A549 (cell line): ENCODE results near the gene SLC26A6. TPM values are rescaled to one million over a fixed set of nuclear protein-coding genes. Genes with fewer than 3 reads are reported as not detected.

Experiments
- ATAC-seq, 2 experiments: fragments of 200-7000 bp in 1 of 2; fragments of >200 bp in 1 of 2; cut with Nextera tagmentation in 1 of 2; cut with Tn5 transposase in 1 of 2; 3 replicates each; pipeline versions ENCODE4 v1.8.0 to v1.9.1; 2018 to 2020; ENCODE audit warnings: mild to moderate bottlenecking in 1 of 2, moderate library complexity in 1 of 2
- CTCF ChIA-PET: fragments of 300-600 bp; sonication (Branson Sonifier 250); formaldehyde crosslinking; extraction: SDS; loops from one replicate; lab custom pipeline; 2021; ENCODE audit warnings: antibody characterized with exemption, inconsistent platforms; lab: Yijun Ruan, JAX
- POLR2A ChIA-PET: fragments of 350-600 bp; formaldehyde crosslinking; extraction: SDS; loops from one replicate; lab custom pipeline; 2021; ENCODE audit warnings: antibody characterized with exemption, inconsistent platforms; lab: Yijun Ruan, JAX
- DNase-seq, 2 experiments: peaks; one replicate each; pipeline versions ENCODE4 v3.0.0 to v3.0.0-alpha.2; 2011 to 2016; ENCODE audit warnings: low read depth in 1 of 2, low spot score in 1 of 2
- FAIRE-seq: peaks from 2 replicates; lab custom pipeline; 2011; peaks lifted over from hg19 to GRCh38; lab: Jason Lieb, UNC
- H3K27ac ChIP-seq, 2 experiments: fragments of >200 bp; sonication (Bioruptor Twin); formaldehyde crosslinking; 3 replicates each; pipeline ENCODE4 v1.5.1; 2016 to 2017
- H3K4me1 ChIP-seq: fragments of >200 bp; sonication (Bioruptor Twin); formaldehyde crosslinking; 3 replicates; pipeline ENCODE4 v1.6.1; 2016
- H3K4me2 ChIP-seq: fragments of >200 bp; sonication (Bioruptor Twin); formaldehyde crosslinking; 3 replicates; pipeline ENCODE4 v1.6.1; 2016
- H3K4me3 ChIP-seq: fragments of >200 bp; sonication (Bioruptor Twin); formaldehyde crosslinking; 3 replicates; pipeline ENCODE4 v1.5.1; 2016
- H3K9me3 ChIP-seq: fragments of >200 bp; sonication (Bioruptor Twin); formaldehyde crosslinking; 3 replicates; pipeline ENCODE4 v1.6.1; 2016
- BHLHE40 ChIP-seq: IDR thresholded peaks from 2 replicates; pipeline ENCODE4 v1.6.1; 2012; ENCODE audit warnings: low read depth, low read length, inconsistent platforms
- CBX8 ChIP-seq: fragments of 200-600 bp; sonication (generic); IDR thresholded peaks from 2 replicates; pipeline ENCODE4 v1.6.1; 2016
- CEBPB ChIP-seq, 2 experiments: fragments of >200 bp in 1 of 2; sonication (Bioruptor Twin) in 1 of 2; formaldehyde crosslinking in 1 of 2; IDR thresholded peaks; 2 replicates each; pipeline ENCODE4 v1.6.1; 2012 to 2016
- EHF ChIP-seq: fragments of 250-450 bp; sonication (Bioruptor Pico); IDR thresholded peaks from 2 replicates; pipeline ENCODE4 v1.5.0; 2020; ENCODE audit warnings: mild to moderate bottlenecking
- EP300 ChIP-seq, 2 experiments: fragments of >200 bp; sonication (Bioruptor Twin); formaldehyde crosslinking; IDR thresholded peaks; 2 replicates in 1 of 2; 3 replicates in 1 of 2; pipeline ENCODE4 v1.6.1; 2016 to 2017
- FOSB ChIP-seq: fragments of 250-450 bp; sonication (Bioruptor Pico); IDR thresholded peaks from 2 replicates; pipeline ENCODE4 v1.5.0; 2020; ENCODE audit warnings: mild to moderate bottlenecking, moderate library complexity
- FOSL2 ChIP-seq, 2 experiments: fragments of 450-650 bp in 1 of 2; fragments of >200 bp in 1 of 2; sonication (Bioruptor Twin) in 1 of 2; formaldehyde crosslinking; IDR thresholded peaks; 2 replicates each; pipeline versions ENCODE4 v1.5.0 to v1.6.1; 2016 to 2020; ENCODE audit warnings: mild to moderate bottlenecking in 1 of 2, moderate library complexity in 1 of 2
- FOXS1 ChIP-seq: fragments of 250-450 bp; sonication (Bioruptor Pico); IDR thresholded peaks from 2 replicates; pipeline ENCODE4 v1.5.0; 2020; ENCODE audit warnings: mild to moderate bottlenecking, moderate library complexity
- HDAC2 ChIP-seq: fragments of 200-600 bp; sonication (generic); IDR thresholded peaks from 2 replicates; pipeline ENCODE4 v1.6.1; 2016
- HEYL ChIP-seq: fragments of 250-450 bp; sonication (Bioruptor Pico); IDR thresholded peaks from 2 replicates; pipeline ENCODE4 v1.8.0; 2021; ENCODE audit warnings: mild to moderate bottlenecking, moderate library complexity
- HOXA7 ChIP-seq: fragments of 250-450 bp; sonication (Bioruptor Pico); IDR thresholded peaks from 2 replicates; pipeline ENCODE4 v1.5.0; 2020; ENCODE audit warnings: mild to moderate bottlenecking, moderate library complexity
- HOXB13 ChIP-seq: fragments of 250-450 bp; sonication (Bioruptor Pico); IDR thresholded peaks from 2 replicates; pipeline ENCODE4 v1.5.0; 2020; ENCODE audit warnings: low read depth, mild to moderate bottlenecking, moderate library complexity
- KDM5A ChIP-seq: fragments of 200-600 bp; sonication (generic); IDR thresholded peaks from 2 replicates; pipeline ENCODE4 v1.6.1; 2016; ENCODE audit warnings: antibody characterized with exemption, mild to moderate bottlenecking
- MAFK ChIP-seq: fragments of 450-650 bp; IDR thresholded peaks from 2 replicates; pipeline ENCODE4 v1.6.1; 2014; ENCODE audit not compliant: partially characterized antibody
- MAZ ChIP-seq: fragments of 150-350 bp; IDR thresholded peaks from 2 replicates; pipeline ENCODE4 v1.6.1; 2014; ENCODE audit warnings: antibody characterized with exemption, low read depth, low read length, borderline replicate concordance
- NFE2L2 ChIP-seq: fragments of 150-350 bp; conservative IDR thresholded peaks from 2 replicates; pipeline ENCODE4 v1.6.1; 2014; ENCODE audit warnings: low read length
- NR3C1 ChIP-seq: fragments of >200 bp; sonication (Bioruptor Twin); formaldehyde crosslinking; IDR thresholded peaks from 3 replicates; pipeline ENCODE4 v1.6.1; 2017
- PHF8 ChIP-seq: fragments of 200-600 bp; sonication (generic); IDR thresholded peaks from 2 replicates; pipeline ENCODE4 v1.6.1; 2016; ENCODE audit warnings: low read depth, mild to moderate bottlenecking, antibody characterized with exemption, moderate library complexity, borderline replicate concordance
- POLR2A ChIP-seq: IDR thresholded peaks from 2 replicates; pipeline ENCODE4 v1.6.1; 2012; ENCODE audit warnings: mild to moderate bottlenecking, low read length
- RAD21 ChIP-seq, 2 experiments: fragments of >200 bp in 1 of 2; sonication (Bioruptor Twin) in 1 of 2; formaldehyde crosslinking in 1 of 2; IDR thresholded peaks in 1 of 2; conservative IDR thresholded peaks in 1 of 2; 2 replicates in 1 of 2; 3 replicates in 1 of 2; pipeline ENCODE4 v1.6.1; 2012 to 2018; ENCODE audit warnings: inconsistent platforms in 1 of 2
- RCOR1 ChIP-seq: fragments of 150-350 bp; IDR thresholded peaks from 2 replicates; pipeline ENCODE4 v1.6.1; 2014; ENCODE audit warnings: antibody characterized with exemption, low read length, low read depth
- RFX5 ChIP-seq: fragments of 450-650 bp; IDR thresholded peaks from 2 replicates; pipeline ENCODE4 v1.7.1; 2014; ENCODE audit warnings: antibody characterized with exemption, mild to moderate bottlenecking, moderate library complexity
- SMC3 ChIP-seq: fragments of >200 bp; sonication (Bioruptor Twin); formaldehyde crosslinking; IDR thresholded peaks from 3 replicates; pipeline ENCODE4 v1.6.1; 2018; ENCODE audit warnings: inconsistent platforms
- TFCP2L1 ChIP-seq: fragments of 250-450 bp; sonication (Bioruptor Pico); IDR thresholded peaks from 2 replicates; pipeline ENCODE4 v1.5.0; 2021; ENCODE audit warnings: mild to moderate bottlenecking
- TP53 ChIP-seq: fragments of 250-450 bp; sonication (Bioruptor Pico); IDR thresholded peaks from 2 replicates; pipeline ENCODE4 v1.5.0; 2021; ENCODE audit warnings: mild to moderate bottlenecking, moderate library complexity
- ZC3H11A ChIP-seq: fragments of 450-650 bp; IDR thresholded peaks from 2 replicates; pipeline ENCODE4 v1.6.1; 2014; ENCODE audit warnings: antibody characterized with exemption, mild to moderate bottlenecking
- ZNF302 ChIP-seq: fragments of 250-450 bp; sonication (Bioruptor Pico); IDR thresholded peaks from 2 replicates; pipeline ENCODE4 v1.9.0; 2021; ENCODE audit warnings: inconsistent platforms, mild to moderate bottlenecking, moderate library complexity
- WGBS: methylation state at CpG from one replicate; pipeline ENCODE4 v1.1.6; 2017; ENCODE audit errors: missing lambda C conversion rate; 5-methylcytosine and 5-hydroxymethylcytosine counted together
- polyA plus RNA-seq, 4 experiments: library from polyadenylated mRNA; depleted of rRNA in 3 of 4; stranded (reverse); fragments of >200 nt; fragmentation: RNase III in 1 of 4; extraction: RNeasy Plus Mini Kit Qiagen cat#74134 plus additional on column Dnase treatment in 1 of 4; gene quantifications; 2 replicates in 3 of 4; 3 replicates in 1 of 4; pipeline ENCODE4 v1.2.3, GENCODE V29; 2011 to 2017
- TF ChIP-seq, protein P1 (sequence below): IDR thresholded peaks from 2 replicates; pipeline ENCODE4 v1.6.1; 2012
- TF ChIP-seq, protein P2 (sequence below): IDR thresholded peaks from 2 replicates; pipeline ENCODE4 v1.6.1; 2012
- TF ChIP-seq, protein P3 (sequence below): fragments of 250-450 bp; sonication (Bioruptor Pico); IDR thresholded peaks from 2 replicates; pipeline ENCODE4 v1.5.0; 2021; ENCODE audit warnings: mild to moderate bottlenecking, moderate library complexity, borderline replicate concordance
- TF ChIP-seq, protein P4 (sequence below): fragments of 250-450 bp; sonication (Bioruptor Pico); IDR thresholded peaks from 2 replicates; pipeline ENCODE4 v1.5.0; 2020; ENCODE audit warnings: low read depth, mild to moderate bottlenecking, moderate library complexity

SLC26A6 gene
- polyA plus RNA-seq, 2 of the 4 experiments (the other 2 are of a cell fraction): 12.5 to 25.5 TPM

DNA sequence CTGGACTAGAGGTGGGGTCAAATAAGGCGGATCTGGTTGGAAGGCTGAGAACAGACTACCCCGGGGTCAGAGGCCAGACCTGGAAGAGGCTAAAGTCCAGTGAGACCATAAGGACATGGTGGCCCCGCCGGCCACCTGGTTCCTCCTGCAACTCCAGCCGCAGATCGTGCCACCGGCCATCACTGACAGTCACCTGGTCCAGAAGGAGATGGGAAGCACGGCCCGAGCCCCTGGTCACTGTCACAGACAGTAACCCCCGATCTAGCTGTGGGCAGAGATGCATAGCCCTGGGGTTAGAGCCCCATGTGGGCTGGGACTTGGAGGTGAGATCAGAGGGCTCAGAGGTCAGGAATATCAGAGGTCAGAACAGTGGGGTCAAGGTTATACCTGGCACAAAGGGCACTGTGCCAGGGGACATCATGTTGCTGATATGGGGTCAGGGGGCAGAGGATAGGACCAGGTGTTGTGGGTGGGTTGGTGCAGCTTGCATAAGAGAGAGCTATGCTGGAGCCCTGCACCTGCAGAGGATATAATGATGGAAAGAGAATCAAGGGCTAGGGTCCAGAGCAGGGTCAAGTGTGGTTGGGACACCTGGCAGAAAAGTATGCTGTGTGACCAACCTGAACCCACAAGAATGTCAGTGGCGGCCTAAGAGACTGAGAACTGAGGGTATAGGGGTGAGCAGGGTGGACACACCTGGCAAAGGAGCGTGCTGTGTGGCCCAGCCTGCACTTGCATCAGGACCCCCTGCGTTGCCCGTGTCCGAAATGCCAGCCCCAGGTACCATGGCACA, 17.9 kb upstream of the SLC26A6 start:
- DNase-seq: no peak
- WGBS: 91% methylated on average over 15 of the region's 15 CpGs
- ChIA-PET POLR2A (no interaction called here), CTCF (interaction anchor here (3.3 to 6.3 kb wide), 2 partner anchors 10 to 19 kb away, joined by 13 to 46 read pairs; partner anchors contain the start of genes CELSR3 and SLC26A6)
- no peak for FAIRE-seq
- TF ChIP-seq CBX8: no peak
- TF ChIP-seq HOXA7 (CRISPR knock-in tag): no peak
- TF ChIP-seq CEBPB (IDR thresholded peaks at IDR 0.05): no peak
- TF ChIP-seq SMC3: no peak
- TF ChIP-seq BHLHE40: no peak
- TF ChIP-seq HDAC2: no peak
- TF ChIP-seq, protein P1, sequence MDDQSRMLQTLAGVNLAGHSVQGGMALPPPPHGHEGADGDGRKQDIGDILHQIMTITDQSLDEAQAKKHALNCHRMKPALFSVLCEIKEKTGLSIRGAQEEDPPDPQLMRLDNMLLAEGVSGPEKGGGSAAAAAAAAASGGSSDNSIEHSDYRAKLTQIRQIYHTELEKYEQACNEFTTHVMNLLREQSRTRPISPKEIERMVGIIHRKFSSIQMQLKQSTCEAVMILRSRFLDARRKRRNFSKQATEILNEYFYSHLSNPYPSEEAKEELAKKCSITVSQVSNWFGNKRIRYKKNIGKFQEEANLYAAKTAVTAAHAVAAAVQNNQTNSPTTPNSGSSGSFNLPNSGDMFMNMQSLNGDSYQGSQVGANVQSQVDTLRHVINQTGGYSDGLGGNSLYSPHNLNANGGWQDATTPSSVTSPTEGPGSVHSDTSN: no peak
- no peak for TF ChIP-seq EHF (CRISPR knock-in tag)
- TF ChIP-seq EP300 (IDR thresholded peaks at IDR 0.05): no peak
- TF ChIP-seq RCOR1: no peak
- no peak for TF ChIP-seq FOXS1 (CRISPR knock-in tag)
- no peak for TF ChIP-seq FOSB (CRISPR knock-in tag)
- no peak for TF ChIP-seq MAFK
- TF ChIP-seq RAD21 (conservative IDR thresholded peaks at IDR 0.05 in 1 of 2, IDR thresholded peaks at IDR 0.05 in 1 of 2): no peak
- TF ChIP-seq, protein P2, sequence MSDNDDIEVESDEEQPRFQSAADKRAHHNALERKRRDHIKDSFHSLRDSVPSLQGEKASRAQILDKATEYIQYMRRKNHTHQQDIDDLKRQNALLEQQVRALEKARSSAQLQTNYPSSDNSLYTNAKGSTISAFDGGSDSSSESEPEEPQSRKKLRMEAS: no peak
- no peak for TF ChIP-seq POLR2A
- no peak for TF ChIP-seq KDM5A
- no peaks in the 10 kb centered on the region for H3K9me3 ChIP-seq
- H3K27ac ChIP-seq: no peak overlapping the region
- H3K4me1 ChIP-seq: peaks cover 9% of the 10 kb centered on the region; the same call in 1 of the 3 replicates
- no peak overlapping the region for H3K4me2 ChIP-seq
- no peak overlapping the region for H3K4me3 ChIP-seq
- no peak for ATAC-seq

DNA sequence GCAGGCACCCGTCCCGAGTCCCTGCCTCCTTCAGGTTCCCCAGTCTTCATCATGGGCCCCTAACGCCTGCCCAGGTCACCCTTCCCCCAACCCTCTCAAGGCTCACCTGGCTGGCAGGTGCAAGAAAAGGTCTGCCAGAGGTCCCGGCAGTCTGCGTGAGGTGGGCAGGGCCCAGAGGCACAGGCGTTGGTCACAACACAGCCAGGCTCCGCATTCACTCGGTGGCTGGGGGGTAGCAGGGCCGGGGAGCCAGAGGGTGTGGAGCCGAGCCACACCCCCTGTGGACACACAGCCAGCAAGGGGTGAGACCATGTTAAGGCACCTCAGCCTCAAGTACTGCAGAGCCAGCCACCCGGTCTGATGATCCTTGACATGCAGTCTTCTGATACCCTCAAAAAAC, 16.5 kb upstream of the SLC26A6 start:
- TF ChIP-seq HOXB13 (CRISPR knock-in tag) (no peak), MAZ (no peak), TP53 (CRISPR knock-in tag) (no peak), BHLHE40 (no peak), RFX5 (no peak), NR3C1 (no peak), EHF (CRISPR knock-in tag) (no peak), ZNF302 (CRISPR knock-in tag) (no peak), TFCP2L1 (no peak), RAD21 (conservative IDR thresholded peaks at IDR 0.05 in 1 of 2, IDR thresholded peaks at IDR 0.05 in 1 of 2) (no peak), HEYL (no peak), FOXS1 (CRISPR knock-in tag) (no peak)
- Histone ChIP-seq H3K4me3 (no peak overlapping the region), H3K4me2 (no peak overlapping the region), H3K27ac (no peak overlapping the region), H3K9me3 (no peaks in the 10 kb centered on the region), H3K4me1 (peaks cover 9% of the 10 kb centered on the region; the same call in 1 of the 3 replicates)
- DNase-seq (no peak), FAIRE-seq (no peak), ATAC-seq (no peak)
- ChIA-PET POLR2A (no interaction called here), CTCF (interaction anchor here (0.7 to 3.3 kb wide), 4 partner anchors 11 to 59 kb away, joined by 3 to 13 read pairs (median 3); partner anchors contain the start of genes CELSR3 and UQCRC1)
- WGBS: 80% methylated on average over 1 of the region's 11 CpGs

DNA sequence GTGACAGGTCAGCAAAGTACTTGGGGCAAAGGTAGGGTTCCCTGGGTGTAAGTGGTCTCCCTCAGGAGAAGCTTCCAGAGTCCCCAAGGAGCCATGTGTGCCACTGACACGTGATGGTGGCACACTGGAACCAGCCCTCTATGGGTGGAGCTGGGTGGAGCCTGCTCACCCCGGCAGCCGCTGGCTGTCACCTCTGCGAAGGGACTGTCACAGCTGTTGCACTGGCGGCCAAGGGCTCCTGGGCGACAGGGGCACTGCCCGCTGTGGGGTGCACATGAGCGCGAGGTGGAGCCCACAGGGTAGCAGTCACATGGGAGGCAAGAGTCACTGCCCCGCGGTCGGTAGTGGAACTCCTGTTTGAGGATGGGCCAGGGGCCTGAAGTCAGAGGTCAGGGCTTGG, 15.5 kb upstream of the SLC26A6 start:
- no peak for ATAC-seq
- no peak for FAIRE-seq
- no peaks in the 10 kb centered on the region for H3K9me3 ChIP-seq
- H3K4me2 ChIP-seq: no peak overlapping the region
- peaks cover 3% of the 10 kb centered on the region; the same call in 1 of the 3 replicates for H3K4me1 ChIP-seq
- ChIA-PET CTCF (interaction anchor here (0.7 kb wide), 1 partner anchor 14 kb away, joined by 3 read pairs; no protein-coding TSS in a partner anchor), POLR2A (no interaction called here)
- no peak for DNase-seq
- H3K27ac ChIP-seq: no peak overlapping the region
- no peak overlapping the region for H3K4me3 ChIP-seq
- WGBS: 100% methylated on average over 1 of the region's 12 CpGs
- no peak for TF ChIP-seq ZC3H11A
- TF ChIP-seq, protein P3, sequence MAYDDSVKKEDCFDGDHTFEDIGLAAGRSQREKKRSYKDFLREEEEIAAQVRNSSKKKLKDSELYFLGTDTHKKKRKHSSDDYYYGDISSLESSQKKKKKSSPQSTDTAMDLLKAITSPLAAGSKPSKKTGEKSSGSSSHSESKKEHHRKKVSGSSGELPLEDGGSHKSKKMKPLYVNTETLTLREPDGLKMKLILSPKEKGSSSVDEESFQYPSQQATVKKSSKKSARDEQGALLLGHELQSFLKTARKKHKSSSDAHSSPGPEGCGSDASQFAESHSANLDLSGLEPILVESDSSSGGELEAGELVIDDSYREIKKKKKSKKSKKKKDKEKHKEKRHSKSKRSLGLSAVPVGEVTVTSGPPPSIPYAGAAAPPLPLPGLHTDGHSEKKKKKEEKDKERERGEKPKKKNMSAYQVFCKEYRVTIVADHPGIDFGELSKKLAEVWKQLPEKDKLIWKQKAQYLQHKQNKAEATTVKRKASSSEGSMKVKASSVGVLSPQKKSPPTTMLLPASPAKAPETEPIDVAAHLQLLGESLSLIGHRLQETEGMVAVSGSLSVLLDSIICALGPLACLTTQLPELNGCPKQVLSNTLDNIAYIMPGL: no peak
- TF ChIP-seq RAD21 (conservative IDR thresholded peaks at IDR 0.05 in 1 of 2, IDR thresholded peaks at IDR 0.05 in 1 of 2): no peak
- no peak for TF ChIP-seq FOSL2 (IDR thresholded peaks at IDR 0.05)
- no peak for TF ChIP-seq FOSL2 (CRISPR knock-in tag; IDR thresholded peaks at IDR 0.05)
- TF ChIP-seq, protein P4, sequence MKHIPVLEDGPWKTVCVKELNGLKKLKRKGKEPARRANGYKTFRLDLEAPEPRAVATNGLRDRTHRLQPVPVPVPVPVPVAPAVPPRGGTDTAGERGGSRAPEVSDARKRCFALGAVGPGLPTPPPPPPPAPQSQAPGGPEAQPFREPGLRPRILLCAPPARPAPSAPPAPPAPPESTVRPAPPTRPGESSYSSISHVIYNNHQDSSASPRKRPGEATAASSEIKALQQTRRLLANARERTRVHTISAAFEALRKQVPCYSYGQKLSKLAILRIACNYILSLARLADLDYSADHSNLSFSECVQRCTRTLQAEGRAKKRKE (CRISPR knock-in tag): no peak
- no peak for TF ChIP-seq TFCP2L1
- no peak for TF ChIP-seq CBX8
- no peak for TF ChIP-seq RFX5
- TF ChIP-seq PHF8: no peak
- TF ChIP-seq NFE2L2: no peak
